Nephron (organoid): ENCODE measurements around the gene P2RY10.

Experiments used
- H3K27ac Mint-ChIP-seq, 3 experiments: 2 replicates each; pipeline ENCODE4 v1.8.0; 2020; ENCODE audit warnings: mixed read lengths in 3 of 3, mild to moderate bottlenecking in 2 of 3, moderate library complexity in 1 of 3
- H3K27me3 Mint-ChIP-seq: 2 replicates; pipeline ENCODE4 v1.8.0; 2021; ENCODE audit warnings: low read depth, mild to moderate bottlenecking, moderate library complexity, mixed read lengths
- H3K36me3 Mint-ChIP-seq: 2 replicates; pipeline ENCODE4 v1.8.0; 2020; ENCODE audit warnings: low read depth, mixed read lengths
- H3K4me1 Mint-ChIP-seq: 2 replicates; pipeline ENCODE4 v1.8.0; 2020; ENCODE audit warnings: mixed read lengths
- H3K4me3 Mint-ChIP-seq, 3 experiments: 2 replicates each; pipeline ENCODE4 v1.8.0; 2020; ENCODE audit warnings: mild to moderate bottlenecking in 3 of 3, mixed read lengths in 3 of 3, moderate library complexity in 2 of 3
- H3K9me3 Mint-ChIP-seq: 2 replicates; pipeline ENCODE4 v1.8.0; 2020; ENCODE audit warnings: mixed read lengths
- TF ChIP-seq, protein P1 (sequence below), 3 experiments: fragments of 200-600 bp; sonication (generic); IDR thresholded peaks; one replicate each; pipeline ENCODE4 v1.5.0; 2021; ENCODE audit warnings: antibody characterized with exemption in 3 of 3; ENCODE audit not compliant: unreplicated experiment in 3 of 3

Gene P2RY10

DNA sequence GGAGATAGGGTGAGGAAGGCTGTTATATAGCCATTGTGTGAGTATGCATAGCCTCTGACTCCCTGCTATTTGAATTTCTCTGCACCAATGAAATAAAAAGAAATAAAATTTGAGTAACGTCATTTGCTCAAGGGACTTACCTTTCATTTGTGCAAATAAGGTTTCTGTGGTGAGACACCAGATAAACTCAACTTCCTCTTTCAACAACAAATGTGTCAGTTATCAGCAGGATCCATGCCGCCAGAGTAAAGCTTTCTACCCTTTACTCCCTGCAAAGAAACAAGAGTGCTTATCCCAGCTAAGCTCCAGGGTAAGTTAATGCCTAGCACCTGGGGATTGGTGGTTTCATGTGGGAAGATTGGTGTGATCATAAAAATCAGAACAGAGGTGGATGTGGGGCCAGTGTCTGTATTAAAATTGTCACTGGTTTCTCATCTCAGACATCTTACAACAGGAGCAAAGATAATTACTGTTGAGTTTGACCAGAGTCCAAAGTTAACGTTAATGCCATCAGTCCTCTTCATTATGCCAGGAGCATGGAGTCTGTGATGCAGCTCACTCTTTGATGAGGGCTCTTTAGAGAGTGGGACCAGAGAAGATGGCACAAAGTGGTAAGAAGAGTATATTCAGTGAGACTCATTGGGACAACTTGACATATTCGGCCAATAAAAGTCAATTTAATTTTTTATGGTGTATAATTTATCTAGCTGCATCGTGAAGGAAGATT lies at the start of gene P2RY10:
Gene P2RY10 (plus strand): TSS at position 206 of the 727 bp plus-strand sequence. CDS start 15,130 bp downstream, outside the sequence.
- Mint-ChIP-seq H3K27ac (no peak within 1 kb of the TSS), H3K9me3 (no peaks in the 10 kb centered on the region), H3K36me3 (no peaks in the 10 kb centered on the region), H3K27me3 (no peaks in the 10 kb centered on the region), H3K4me3 (no peak within 1 kb of the TSS), H3K4me1 (no peaks in the 10 kb centered on the region)
- TF ChIP-seq, protein P1, sequence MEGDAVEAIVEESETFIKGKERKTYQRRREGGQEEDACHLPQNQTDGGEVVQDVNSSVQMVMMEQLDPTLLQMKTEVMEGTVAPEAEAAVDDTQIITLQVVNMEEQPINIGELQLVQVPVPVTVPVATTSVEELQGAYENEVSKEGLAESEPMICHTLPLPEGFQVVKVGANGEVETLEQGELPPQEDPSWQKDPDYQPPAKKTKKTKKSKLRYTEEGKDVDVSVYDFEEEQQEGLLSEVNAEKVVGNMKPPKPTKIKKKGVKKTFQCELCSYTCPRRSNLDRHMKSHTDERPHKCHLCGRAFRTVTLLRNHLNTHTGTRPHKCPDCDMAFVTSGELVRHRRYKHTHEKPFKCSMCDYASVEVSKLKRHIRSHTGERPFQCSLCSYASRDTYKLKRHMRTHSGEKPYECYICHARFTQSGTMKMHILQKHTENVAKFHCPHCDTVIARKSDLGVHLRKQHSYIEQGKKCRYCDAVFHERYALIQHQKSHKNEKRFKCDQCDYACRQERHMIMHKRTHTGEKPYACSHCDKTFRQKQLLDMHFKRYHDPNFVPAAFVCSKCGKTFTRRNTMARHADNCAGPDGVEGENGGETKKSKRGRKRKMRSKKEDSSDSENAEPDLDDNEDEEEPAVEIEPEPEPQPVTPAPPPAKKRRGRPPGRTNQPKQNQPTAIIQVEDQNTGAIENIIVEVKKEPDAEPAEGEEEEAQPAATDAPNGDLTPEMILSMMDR (IDR thresholded peaks at IDR 0.05; ENCODE audit: unreplicated experiment in 3 of 3) = no peak

GRCh38 chrX:78922754-78923153 lies 22.4 kb upstream of the P2RY10 start:
- Mint-ChIP-seq H3K36me3 (no peaks in the 10 kb centered on the region), H3K27ac (no peak overlapping the region), H3K27me3 (no peaks in the 10 kb centered on the region), H3K4me3 (no peak overlapping the region), H3K4me1 (no peaks in the 10 kb centered on the region), H3K9me3 (peaks cover 6% of the 10 kb centered on the region)
- TF ChIP-seq, protein P1 (IDR thresholded peaks at IDR 0.05; ENCODE audit: unreplicated experiment in 3 of 3) = no peak

DNA sequence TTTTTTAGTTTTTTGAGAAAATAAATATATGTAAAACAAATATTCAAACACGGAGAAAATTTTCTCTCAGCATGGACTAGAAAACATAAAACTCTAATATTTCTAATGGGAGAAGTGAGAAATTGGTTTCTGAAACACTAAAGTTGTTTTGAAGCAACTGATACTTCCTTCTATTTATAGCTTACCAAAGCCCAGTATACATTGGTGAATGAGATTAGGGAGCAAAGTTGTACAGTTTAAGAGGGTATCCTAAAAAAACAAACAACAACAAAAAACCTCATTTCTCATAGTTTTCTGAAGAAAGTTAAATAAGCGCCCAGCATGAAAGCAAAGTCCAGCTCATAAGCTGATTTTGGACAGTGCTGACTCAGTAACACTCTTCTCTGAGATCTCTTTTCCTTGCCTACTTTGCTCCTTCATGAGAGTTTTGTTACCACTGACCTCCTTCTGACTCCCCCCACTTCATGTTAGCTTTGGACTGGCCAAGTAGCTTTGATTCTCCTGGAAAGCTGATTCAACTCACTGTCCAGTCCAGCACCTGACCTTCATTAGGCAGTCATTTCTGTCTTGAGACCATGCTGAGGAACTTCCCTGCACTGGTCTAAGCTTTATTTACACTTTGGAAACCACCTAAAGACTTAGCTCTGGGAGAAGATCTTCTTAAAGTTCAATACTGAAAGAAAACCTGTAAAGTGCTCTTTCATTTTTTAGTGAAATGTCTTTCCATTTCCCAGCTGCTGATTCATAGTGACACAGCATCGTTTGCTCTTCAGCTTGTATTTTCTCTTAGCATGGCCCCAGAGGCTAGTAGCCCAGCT lies 21.8 kb upstream of the P2RY10 start:
- TF ChIP-seq, protein P1 (IDR thresholded peaks at IDR 0.05; ENCODE audit: unreplicated experiment in 3 of 3) = no peak
- H3K4me1 Mint-ChIP-seq = no peaks in the 10 kb centered on the region
- peaks cover 11% of the 10 kb centered on the region for H3K9me3 Mint-ChIP-seq
- no peak overlapping the region for H3K4me3 Mint-ChIP-seq
- no peak overlapping the region for H3K27ac Mint-ChIP-seq
- no peaks in the 10 kb centered on the region for H3K36me3 Mint-ChIP-seq
- no peaks in the 10 kb centered on the region for H3K27me3 Mint-ChIP-seq

DNA sequence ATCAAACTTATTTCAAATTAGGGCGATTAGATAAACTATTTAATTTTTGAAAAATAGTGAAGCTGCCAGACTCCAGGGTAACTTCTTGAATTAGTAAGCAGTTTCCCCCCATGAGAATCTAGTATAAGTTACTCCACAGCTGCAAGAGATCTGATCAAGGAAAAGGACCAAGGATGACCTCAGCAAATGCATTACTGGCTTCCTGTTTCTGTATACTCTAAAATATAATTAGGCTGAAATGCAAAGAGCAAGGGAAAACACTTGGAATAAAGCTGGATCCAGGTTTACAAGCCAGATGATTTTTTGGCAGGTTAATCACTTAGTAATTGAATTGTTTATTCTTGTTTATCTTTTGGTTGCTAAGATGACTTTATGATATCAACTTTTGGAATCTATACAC lies 13.4 kb upstream of the P2RY10 start:
- TF ChIP-seq, protein P1 (IDR thresholded peaks at IDR 0.05; ENCODE audit: unreplicated experiment in 3 of 3) = no peak
- Mint-ChIP-seq H3K27ac (peak overlapping the region in 1 of 3 experiments; percentile 79), H3K4me3 (no peak overlapping the region), H3K4me1 (peaks cover 4% of the 10 kb centered on the region), H3K36me3 (no peaks in the 10 kb centered on the region), H3K27me3 (no peaks in the 10 kb centered on the region), H3K9me3 (peaks cover 33% of the 10 kb centered on the region)

DNA sequence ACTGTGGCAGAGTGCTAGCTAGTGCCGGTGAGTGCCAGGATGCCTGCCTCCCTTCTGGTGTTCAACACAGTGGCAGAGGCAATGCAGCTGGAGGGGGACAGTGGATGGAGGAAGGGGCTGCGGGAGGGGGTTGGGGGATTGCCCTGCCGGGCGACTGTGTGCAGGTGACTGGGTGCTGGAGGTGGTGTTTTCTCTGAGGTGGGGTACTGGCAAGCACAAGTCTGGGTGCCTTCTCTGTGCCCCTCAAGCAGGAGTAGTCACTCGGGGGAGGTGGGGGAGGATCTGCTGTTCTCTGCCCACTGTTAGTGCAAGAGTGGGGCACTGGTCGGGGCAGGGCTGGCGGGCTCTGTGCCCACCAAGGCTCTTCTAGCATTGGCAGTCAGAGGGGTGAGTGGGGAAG lies 10.3 kb upstream of the P2RY10 start:
- TF ChIP-seq, protein P1 (IDR thresholded peaks at IDR 0.05; ENCODE audit: unreplicated experiment in 3 of 3) = no peak
- H3K9me3 Mint-ChIP-seq = peaks cover 28% of the 10 kb centered on the region
- H3K4me1 Mint-ChIP-seq = peaks cover 4% of the 10 kb centered on the region

More for the DNA sequence above, 10.3 kb upstream of the P2RY10 start:
- Mint-ChIP-seq H3K27ac (no peak overlapping the region), H3K4me3 (no peak overlapping the region), H3K36me3 (no peaks in the 10 kb centered on the region), H3K27me3 (no peaks in the 10 kb centered on the region)
